AG20443 (cell line): ENCODE results near the gene WDR53.
A peak's percentile ranks its signal among the peaks of the same experiment; 100 is the strongest.
"Not testable (repeated sequence)": the region's sequence is repeated elsewhere in the genome, so short reads cannot be mapped to it uniquely, and the experiment has no call there.

ENCODE experiments used
- DNase-seq: peaks from one replicate; pipeline ENCODE4 v3.0.0; 2012; ENCODE audit warnings: low spot score, mixed read lengths

The WDR53 gene

GRCh38 chr3:196558476-196558875, 9.9 kb downstream of the WDR53 start:
- no peak for DNase-seq

- no peak for DNase-seq
Observed at GRCh38 chr3:196557236-196557635, 11.1 kb downstream of the WDR53 start.

GRCh38 chr3:196555295-196555694, 13.1 kb downstream of the WDR53 start:
- DNase-seq: no peak

- no peak for DNase-seq
Observed at GRCh38 chr3:196554205-196554604, 14.1 kb downstream of the WDR53 start.

- DNase-seq: no peak
Observed at GRCh38 chr3:196553551-196553950, 14.8 kb downstream of the WDR53 start.

GRCh38 chr3:196552253-196552652, 16.1 kb downstream of the WDR53 start:
- no peak for DNase-seq

- DNase-seq: not testable (repeated sequence)
Observed at GRCh38 chr3:196550172-196550571, 18.2 kb downstream of the WDR53 start.

- not testable (repeated sequence) for DNase-seq
Observed at GRCh38 chr3:196549312-196549711, 19.0 kb downstream of the WDR53 start.

- DNase-seq: no peak
Observed at GRCh38 chr3:196547067-196547466, 21.3 kb downstream of the WDR53 start.

- DNase-seq: no peak
Observed at GRCh38 chr3:196546537-196546936, 21.8 kb downstream of the WDR53 start.

GRCh38 chr3:196544491-196544992, 23.8 kb downstream of the WDR53 start:
- DNase-seq: no peak

GRCh38 chr3:196541684-196542445, 26.5 kb downstream of the WDR53 start:
- no peak for DNase-seq

- DNase-seq: peak; percentile 31
Observed at GRCh38 chr3:196537319-196537984, 30.9 kb downstream of the WDR53 start.

- no peak for DNase-seq
Observed at GRCh38 chr3:196533260-196533681, 35.1 kb downstream of the WDR53 start.

- DNase-seq: no peak
Observed at GRCh38 chr3:196531418-196531817, 36.9 kb downstream of the WDR53 start.

- peak; percentile 90 for DNase-seq
Observed at GRCh38 chr3:196528639-196529233, 39.6 kb downstream of the WDR53 start.

- DNase-seq: no peak
Observed at GRCh38 chr3:196525141-196525540, 43.2 kb downstream of the WDR53 start.

- no peak for DNase-seq
Observed at GRCh38 chr3:196524527-196524926, 43.8 kb downstream of the WDR53 start.

- DNase-seq: no peak
Observed at GRCh38 chr3:196523841-196524240, 44.5 kb downstream of the WDR53 start.

GRCh38 chr3:196521291-196521690, 47.1 kb downstream of the WDR53 start:
- DNase-seq: not testable (repeated sequence)

GRCh38 chr3:196519718-196520082, 48.7 kb downstream of the WDR53 start:
- no peak for DNase-seq

GRCh38 chr3:196518966-196519717, 49.2 kb downstream of the WDR53 start:
- peak; percentile 84 for DNase-seq
